ENCODE data around the gene SPRYD7. TPM values are rescaled to one million over a fixed set of nuclear protein-coding genes. Genes with fewer than 3 reads are reported as not detected.
"Not testable (repeated sequence)": the region's sequence is repeated elsewhere in the genome, so short reads cannot be mapped to it uniquely, and the experiment has no call there.

Gene SPRYD7
- total and polyA plus RNA-seq, 12 donors, result 10.0 to 14.4 (median 12.5) TPM

- intact Hi-C loops (cut with DNase I), result no loop called here
- ATAC-seq (no peak), DNase-seq (no peak)
- peaks cover 0 to 6% (median 0%) of the 10 kb centered on the region in 11 donors for H3K9me3 ChIP-seq
- no peaks in the 10 kb centered on the region for H3K4me1 ChIP-seq
- no peak for TF ChIP-seq CTCF (IDR thresholded peaks at IDR 0.05)
- H3K27me3 ChIP-seq, result no peaks in the 10 kb centered on the region
- H3K27ac ChIP-seq, result no peak overlapping the region
- peaks cover 0 to 99% (median 31%) of the 10 kb centered on the region in 9 donors for H3K36me3 ChIP-seq
- no peak overlapping the region for H3K4me3 ChIP-seq
Measured at GRCh38 chr13:49922301-49922700, 13.8 kb downstream of the SPRYD7 start.

GRCh38 chr13:49920969-49921368 lies 15.2 kb downstream of the SPRYD7 start:
- H3K27ac ChIP-seq; DNase-seq; H3K4me1 ChIP-seq; ATAC-seq; intact Hi-C loops (cut with DNase I); H3K9me3 ChIP-seq; H3K4me3 ChIP-seq; H3K27me3 ChIP-seq: not testable (repeated sequence)
- 97 to 99% methylated on average over 4 of the region's 4 CpGs for WGBS, 2 donors
- H3K36me3 ChIP-seq, result peaks cover 0 to 99% (median 30%) of the 10 kb centered on the region in 9 donors

DNA sequence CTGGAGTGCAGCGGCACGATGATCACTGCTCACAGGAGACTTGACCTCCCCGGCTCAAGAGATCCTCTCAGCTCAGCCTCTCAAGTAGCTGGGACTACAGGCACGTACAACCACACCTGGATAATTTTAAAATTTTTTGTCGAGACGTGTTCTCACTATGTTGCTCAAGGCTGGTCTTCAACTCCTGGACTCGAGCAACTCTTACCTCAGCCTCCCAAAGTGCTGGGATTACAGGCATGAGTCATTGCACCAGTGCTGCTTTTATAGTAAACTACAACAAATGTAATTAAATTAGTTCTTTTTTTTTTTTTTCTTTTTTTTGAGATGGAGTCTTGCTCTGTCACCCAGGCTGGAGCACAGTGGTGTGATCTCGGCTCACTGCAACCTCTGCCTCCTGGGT lies 18.0 kb downstream of the SPRYD7 start:
- H3K4me1 ChIP-seq; H3K9me3 ChIP-seq; DNase-seq; intact Hi-C loops (cut with DNase I); H3K4me3 ChIP-seq; H3K27ac ChIP-seq; ATAC-seq; H3K27me3 ChIP-seq: not testable (repeated sequence)
- H3K36me3 ChIP-seq, result peaks cover 0 to 99% (median 31%) of the 10 kb centered on the region in 9 donors
- 97 to 99% methylated on average over 8 of the region's 8 CpGs for WGBS, 2 donors

DNA sequence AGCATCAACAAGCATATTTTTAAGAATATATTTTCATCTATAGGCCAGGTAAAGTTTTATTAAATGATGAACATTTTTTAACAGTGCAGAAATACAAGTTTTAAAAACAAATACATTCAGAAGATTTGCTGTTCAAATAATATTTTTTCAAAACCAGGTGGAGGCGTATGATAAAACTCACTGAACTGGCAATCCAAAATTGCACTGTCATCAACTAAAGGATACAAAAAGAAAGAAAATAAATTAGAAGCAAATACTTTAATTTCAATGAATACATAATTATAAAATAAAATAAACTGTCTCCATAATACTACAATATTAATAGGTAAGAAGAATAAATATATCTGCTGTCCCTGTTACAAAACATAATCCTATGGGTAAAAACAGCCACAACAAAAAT lies 21.2 kb downstream of the SPRYD7 start:
- 95 to 97% methylated on average over 1 of the region's 1 CpG for WGBS, 2 donors
- H3K27me3 ChIP-seq, result no peaks in the 10 kb centered on the region
- H3K4me3 ChIP-seq, result no peak overlapping the region
- no peaks in the 10 kb centered on the region for H3K4me1 ChIP-seq
- H3K27ac ChIP-seq, result no peak overlapping the region
- peaks cover 0 to 86% (median 26%) of the 10 kb centered on the region in 9 donors for H3K36me3 ChIP-seq
- intact Hi-C loops (cut with DNase I), result no loop called here
- no peak for ATAC-seq
- DNase-seq, result no peak
- no peak for TF ChIP-seq CTCF (IDR thresholded peaks at IDR 0.05)
- no peaks in the 10 kb centered on the region for H3K9me3 ChIP-seq

DNA sequence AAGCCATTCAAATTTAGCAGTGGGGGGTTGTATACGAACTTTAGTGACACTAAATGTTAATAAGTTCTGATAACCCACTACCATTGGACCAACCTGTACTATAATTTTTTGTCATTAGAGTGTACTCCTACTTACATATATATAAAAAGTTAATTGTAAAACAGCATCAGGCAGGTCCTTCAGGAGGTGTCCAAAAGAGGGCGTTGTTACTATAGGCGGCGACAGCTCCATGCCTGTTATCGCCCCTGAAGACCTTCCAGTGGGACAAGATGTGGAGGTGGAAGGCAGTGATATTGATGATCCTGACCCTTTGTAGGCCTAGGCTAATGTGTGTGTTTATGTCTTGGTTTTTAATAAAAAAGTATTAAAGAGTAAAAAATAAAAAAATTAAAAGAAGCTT lies 27.5 kb downstream of the SPRYD7 start:
- Histone ChIP-seq H3K27me3 (no peaks in the 10 kb centered on the region), H3K4me3 (no peak overlapping the region), H3K36me3 (peaks cover 0 to 25% (median 9%) of the 10 kb centered on the region in 9 donors), H3K4me1 (no peaks in the 10 kb centered on the region), H3K9me3 (no peaks in the 10 kb centered on the region), H3K27ac (no peak overlapping the region)
- TF ChIP-seq CTCF (IDR thresholded peaks at IDR 0.05), result no peak
- DNase-seq (no peak), ATAC-seq (no peak)
- WGBS, 2 donors, result 74 to 79% methylated on average over 5 of the region's 5 CpGs
- intact Hi-C loops (cut with DNase I), result no loop called here

Data from heart right ventricle (tissue), 16 donors.